Natural killer cell (primary cell): ENCODE data around the gene SASH1. TPM values are rescaled to one million over a fixed set of nuclear protein-coding genes. Genes with fewer than 3 reads are reported as not detected.

ENCODE experiments used
- ATAC-seq, 3 donors: fragments of 150-1000 bp in 2 of 3; fragments of 200-7000 bp in 1 of 3; cut with Tn5 transposase; 1 replicate in 1 of 3; 2 replicates in 2 of 3; pipeline ENCODE4 v1.10.0; 2021; ENCODE audit warnings: mild to moderate bottlenecking in 2 of 3, moderate library complexity in 2 of 3
- DNase-seq, 2 donors: peaks; one replicate each; pipeline versions ENCODE4 v3.0.0 to v3.0.0-alpha.2; 2013 to 2021; ENCODE audit warnings: mixed read lengths in 1 of 2
- H3K27ac ChIP-seq: one replicate; pipeline ENCODE4 v1.5.1; 2013; ENCODE audit warnings: mild to moderate bottlenecking, low read length
- H3K27me3 ChIP-seq: one replicate; pipeline ENCODE4 v1.6.1; 2013; ENCODE audit warnings: low read length; ENCODE audit not compliant: control insufficient read depth, insufficient read depth
- H3K36me3 ChIP-seq: one replicate; pipeline ENCODE4 v1.6.1; 2013; ENCODE audit warnings: low read length; ENCODE audit not compliant: control insufficient read depth, insufficient read depth
- H3K4me1 ChIP-seq: one replicate; pipeline ENCODE4 v1.6.1; 2013; ENCODE audit warnings: low read length; ENCODE audit not compliant: control insufficient read depth, insufficient read depth
- H3K4me3 ChIP-seq: one replicate; pipeline ENCODE4 v1.5.1; 2013; ENCODE audit warnings: low read length
- H3K9me3 ChIP-seq: one replicate; pipeline ENCODE4 v1.6.1; 2013; ENCODE audit warnings: low read length; ENCODE audit not compliant: control insufficient read depth, insufficient read depth
- H3K27ac Mint-ChIP-seq, 2 donors: one replicate each; pipeline ENCODE4 v1.8.0; 2022; ENCODE audit warnings: mild to moderate bottlenecking in 2 of 2, mixed read lengths in 2 of 2, moderate library complexity in 1 of 2
- H3K27me3 Mint-ChIP-seq, 2 donors: one replicate each; pipeline ENCODE4 v1.8.0; 2022; ENCODE audit warnings: low read depth in 2 of 2, mixed read lengths in 2 of 2
- H3K36me3 Mint-ChIP-seq: one replicate; pipeline ENCODE4 v1.8.0; 2022; ENCODE audit warnings: mixed read lengths
- H3K4me1 Mint-ChIP-seq, 2 donors: one replicate each; pipeline ENCODE4 v1.8.0; 2022; ENCODE audit warnings: mixed read lengths in 2 of 2
- H3K4me3 Mint-ChIP-seq: one replicate; pipeline ENCODE4 v1.8.0; 2022; ENCODE audit warnings: mild to moderate bottlenecking, moderate library complexity, mixed read lengths
- H3K9me3 Mint-ChIP-seq, 2 donors: one replicate each; pipeline ENCODE4 v1.8.0; 2022; ENCODE audit warnings: mixed read lengths in 2 of 2
- WGBS: methylation state at CpG from one replicate; pipeline ENCODE4 v1.1.7; 2013; ENCODE audit warnings: missing lambda C conversion rate; ENCODE audit not compliant: insufficient coverage; 5-methylcytosine and 5-hydroxymethylcytosine counted together
- intact Hi-C: fragments of 100-400 bp; cut with micrococcal nuclease; formaldehyde crosslinking; loops from one replicate; pipeline ENCODE4 v1.14.2; 2022
- total RNA-seq, 4 donors: library from RNA; stranded (reverse); fragments of 120-200 nt in 1 of 4; gene quantifications; one replicate each; pipeline versions ENCODE4 v1.2.3 to v1.2.4, GENCODE V29; 2013 to 2022
- TF ChIP-seq, protein P1 (sequence below): fragments of 200-600 bp; IDR thresholded peaks from one replicate; pipeline ENCODE4 v1.8.0; 2022; ENCODE audit warnings: antibody characterized with exemption

SASH1 gene
- total RNA-seq, 3 donors from 2014 or later (not counting 1 experiment from before 2014, with no cell fraction given): 0.63 to 6.2 (median 2.7) TPM

DNA sequence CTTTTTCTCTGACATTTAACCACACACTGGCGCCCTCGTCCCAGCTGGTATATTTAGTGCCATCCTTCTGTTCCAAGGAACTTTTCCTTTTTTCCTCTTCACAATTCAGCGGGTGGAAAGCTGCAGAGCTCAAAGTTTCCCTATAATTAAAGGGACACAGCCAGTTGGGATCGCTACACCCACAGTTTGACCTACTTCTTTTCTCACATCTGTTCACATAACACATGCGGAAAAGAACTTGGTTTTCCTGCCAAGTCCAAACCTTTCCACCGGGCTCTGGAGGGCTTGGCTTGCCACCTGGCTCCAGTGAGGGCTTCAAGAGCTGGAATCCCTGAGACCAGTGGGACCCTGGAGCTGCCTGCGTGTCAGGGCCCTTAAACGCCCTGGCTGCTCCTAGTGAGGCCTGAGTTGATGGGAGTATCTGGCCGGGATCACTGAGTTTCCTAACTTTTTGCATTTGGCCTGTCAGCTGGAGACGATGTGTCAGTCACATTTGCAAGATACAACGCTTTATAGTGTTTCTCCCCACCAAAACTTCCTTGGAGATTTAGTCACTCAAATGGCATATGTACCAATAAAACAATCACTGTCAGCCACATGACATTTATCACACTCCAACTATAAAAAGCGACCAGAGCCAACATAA, 176.0 kb downstream of the SASH1 start:
- Histone ChIP-seq H3K27ac (no peak overlapping the region), H3K4me1 (no peaks in the 10 kb centered on the region), H3K36me3 (no peaks in the 10 kb centered on the region), H3K4me3 (no peak overlapping the region), H3K9me3 (no peaks in the 10 kb centered on the region), H3K27me3 (peaks cover under 1% of the 10 kb centered on the region)
- 90% methylated on average over 12 of the region's 12 CpGs for WGBS
- DNase-seq (no peak), ATAC-seq (no peak)
- peaks cover 5 to 16% of the 10 kb centered on the region in 2 donors for H3K27me3 Mint-ChIP-seq
- H3K36me3 Mint-ChIP-seq: no peaks in the 10 kb centered on the region
- intact Hi-C loops: no loop called here
- TF ChIP-seq, protein P1, sequence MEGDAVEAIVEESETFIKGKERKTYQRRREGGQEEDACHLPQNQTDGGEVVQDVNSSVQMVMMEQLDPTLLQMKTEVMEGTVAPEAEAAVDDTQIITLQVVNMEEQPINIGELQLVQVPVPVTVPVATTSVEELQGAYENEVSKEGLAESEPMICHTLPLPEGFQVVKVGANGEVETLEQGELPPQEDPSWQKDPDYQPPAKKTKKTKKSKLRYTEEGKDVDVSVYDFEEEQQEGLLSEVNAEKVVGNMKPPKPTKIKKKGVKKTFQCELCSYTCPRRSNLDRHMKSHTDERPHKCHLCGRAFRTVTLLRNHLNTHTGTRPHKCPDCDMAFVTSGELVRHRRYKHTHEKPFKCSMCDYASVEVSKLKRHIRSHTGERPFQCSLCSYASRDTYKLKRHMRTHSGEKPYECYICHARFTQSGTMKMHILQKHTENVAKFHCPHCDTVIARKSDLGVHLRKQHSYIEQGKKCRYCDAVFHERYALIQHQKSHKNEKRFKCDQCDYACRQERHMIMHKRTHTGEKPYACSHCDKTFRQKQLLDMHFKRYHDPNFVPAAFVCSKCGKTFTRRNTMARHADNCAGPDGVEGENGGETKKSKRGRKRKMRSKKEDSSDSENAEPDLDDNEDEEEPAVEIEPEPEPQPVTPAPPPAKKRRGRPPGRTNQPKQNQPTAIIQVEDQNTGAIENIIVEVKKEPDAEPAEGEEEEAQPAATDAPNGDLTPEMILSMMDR: no peak
- H3K9me3 Mint-ChIP-seq: no peaks in the 10 kb centered on the region
- no peak overlapping the region for H3K4me3 Mint-ChIP-seq
- no peak overlapping the region for H3K27ac Mint-ChIP-seq
- no peaks in the 10 kb centered on the region for H3K4me1 Mint-ChIP-seq

DNA sequence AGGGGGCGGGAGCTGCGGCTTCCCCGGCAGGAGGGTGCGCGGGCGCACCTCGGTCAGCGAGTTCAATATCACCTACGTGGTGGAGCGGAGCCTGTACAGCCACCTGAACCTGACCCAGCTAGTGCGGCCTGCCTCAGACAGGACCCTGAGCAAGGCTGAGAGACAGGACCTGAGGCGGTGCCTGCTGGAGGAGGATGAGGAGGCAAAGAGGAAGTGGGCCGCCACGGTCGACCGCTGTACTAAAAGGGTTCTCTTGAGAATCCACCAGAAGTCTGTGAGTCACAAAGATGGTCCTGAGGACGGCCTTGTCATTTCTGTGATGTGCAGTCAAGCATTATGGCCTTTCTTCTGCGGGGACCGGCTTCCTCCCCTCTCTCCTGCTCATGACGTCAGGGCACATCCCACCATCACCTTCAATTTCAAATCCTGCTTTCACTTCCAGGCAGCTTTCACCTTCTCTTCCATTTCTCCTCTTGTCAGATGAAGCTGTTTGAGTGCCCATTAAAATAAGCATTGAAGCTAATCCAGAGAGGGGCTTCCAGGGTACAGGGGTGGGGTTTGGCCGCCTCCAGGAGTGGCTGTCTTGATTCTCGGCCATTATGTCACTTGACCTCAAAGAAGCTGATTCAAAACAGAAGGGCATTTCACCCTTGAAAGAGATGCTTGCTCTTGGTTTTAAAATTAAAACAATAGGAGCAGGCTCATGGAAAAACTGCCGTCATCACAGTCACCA, 177.6 kb downstream of the SASH1 start:
- Mint-ChIP-seq H3K4me1 (no peaks in the 10 kb centered on the region), H3K27ac (no peak overlapping the region), H3K4me3 (no peak overlapping the region), H3K27me3 (peaks cover 4 to 5% of the 10 kb centered on the region in 2 donors), H3K36me3 (no peaks in the 10 kb centered on the region), H3K9me3 (no peaks in the 10 kb centered on the region)
- H3K27me3 ChIP-seq: no peaks in the 10 kb centered on the region
- no peaks in the 10 kb centered on the region for H3K4me1 ChIP-seq
- DNase-seq (no peak), ATAC-seq (no peak)
- H3K4me3 ChIP-seq: no peak overlapping the region
- no peaks in the 10 kb centered on the region for H3K36me3 ChIP-seq
- WGBS: 79% methylated on average over 23 of the region's 23 CpGs
- H3K27ac ChIP-seq: no peak overlapping the region
- no peaks in the 10 kb centered on the region for H3K9me3 ChIP-seq
- intact Hi-C loops: no loop called here
- TF ChIP-seq, protein P1: no peak

DNA sequence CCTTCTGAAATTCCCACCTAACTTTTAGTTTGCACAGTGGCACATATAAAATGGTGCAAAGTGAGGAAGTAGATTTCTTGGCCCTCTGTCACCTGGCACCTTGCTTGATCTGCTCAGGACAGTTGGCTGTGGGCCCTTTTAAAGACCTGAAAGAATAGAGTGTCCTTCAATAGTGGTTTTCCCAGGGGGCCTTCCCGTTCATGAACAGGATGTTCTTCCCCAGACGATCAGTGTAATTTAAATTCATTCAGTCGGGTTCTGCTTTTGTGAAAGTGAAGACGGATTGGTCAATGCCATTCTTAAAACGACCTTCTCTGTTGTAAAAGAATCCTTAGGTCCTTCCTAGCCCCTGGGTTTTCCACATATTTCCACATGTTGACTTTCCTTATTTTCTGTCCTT, 178.5 kb downstream of the SASH1 start:
- H3K36me3 Mint-ChIP-seq: no peaks in the 10 kb centered on the region
- H3K27me3 Mint-ChIP-seq: peaks cover 4 to 5% of the 10 kb centered on the region in 2 donors
- intact Hi-C loops: no loop called here
- H3K9me3 Mint-ChIP-seq: no peaks in the 10 kb centered on the region
- H3K4me1 Mint-ChIP-seq: no peaks in the 10 kb centered on the region
- H3K27ac ChIP-seq: no peak overlapping the region
- H3K27ac Mint-ChIP-seq: no peak overlapping the region
- no peaks in the 10 kb centered on the region for H3K36me3 ChIP-seq
- H3K4me3 Mint-ChIP-seq: no peak overlapping the region
- TF ChIP-seq, protein P1: no peak
- no peaks in the 10 kb centered on the region for H3K4me1 ChIP-seq
- no peaks in the 10 kb centered on the region for H3K27me3 ChIP-seq
- DNase-seq (no peak), ATAC-seq (no peak)
- no peak overlapping the region for H3K4me3 ChIP-seq
- H3K9me3 ChIP-seq: no peaks in the 10 kb centered on the region
- WGBS: 72% methylated on average over 5 of the region's 5 CpGs
